ENCODE results near the gene CLEC12A.
"Not testable (repeated sequence)": the region's sequence is repeated elsewhere in the genome, so short reads cannot be mapped to it uniquely, and the experiment has no call there.

The CLEC12A gene

GRCh38 chr12:9971181-9971580, at the start of gene CLEC12A:
TSS of gene CLEC12A (plus strand) at chr12:9971409. CDS start at chr12:9971597, 188 bp downstream.
- no peak for DNase-seq

GRCh38 chr12:9922429-9922828, 48.8 kb upstream of the CLEC12A start:
- DNase-seq = no peak

GRCh38 chr12:9925705-9926393, 45.4 kb upstream of the CLEC12A start:
- DNase-seq = no peak

- no peak for DNase-seq
Measured at GRCh38 chr12:9926876-9927275, 44.3 kb upstream of the CLEC12A start.

GRCh38 chr12:9928607-9929006, 42.6 kb upstream of the CLEC12A start:
- DNase-seq = no peak

GRCh38 chr12:9931245-9931644, 40.0 kb upstream of the CLEC12A start:
- DNase-seq = no peak

GRCh38 chr12:9932270-9932669, 38.9 kb upstream of the CLEC12A start, which contains the start of gene CLEC2A:
TSS of gene CLEC2A (minus strand) at chr12:9932370. CDS start at chr12:9932329, 41 bp downstream.
- no peak for DNase-seq

GRCh38 chr12:9933958-9934357, 37.3 kb upstream of the CLEC12A start:
- no peak for DNase-seq

- DNase-seq = no peak
Measured at GRCh38 chr12:9935026-9935425, 36.2 kb upstream of the CLEC12A start.

GRCh38 chr12:9936591-9936990, 34.6 kb upstream of the CLEC12A start:
- DNase-seq = no peak

GRCh38 chr12:9940375-9940774, 30.8 kb upstream of the CLEC12A start:
- DNase-seq = no peak

- no peak for DNase-seq
Measured at GRCh38 chr12:9941838-9942237, 29.4 kb upstream of the CLEC12A start.

GRCh38 chr12:9943240-9943639, 28.0 kb upstream of the CLEC12A start:
- DNase-seq = no peak

- DNase-seq = no peak
Measured at GRCh38 chr12:9944391-9944790, 26.8 kb upstream of the CLEC12A start.

GRCh38 chr12:9947674-9948073, 23.5 kb upstream of the CLEC12A start:
- DNase-seq = no peak

- DNase-seq = no peak
Measured at GRCh38 chr12:9948606-9949296, 22.5 kb upstream of the CLEC12A start.

GRCh38 chr12:9951026-9951675, 20.1 kb upstream of the CLEC12A start:
- DNase-seq = peak in 1 of 2 donors; percentile 6

GRCh38 chr12:9952954-9953729, 18.1 kb upstream of the CLEC12A start:
- not testable (repeated sequence) for DNase-seq

GRCh38 chr12:9957834-9958233, 13.4 kb upstream of the CLEC12A start:
- DNase-seq = no peak

- no peak for DNase-seq
Measured at GRCh38 chr12:9960590-9960989, 10.6 kb upstream of the CLEC12A start.

GRCh38 chr12:9961106-9961505, 10.1 kb upstream of the CLEC12A start:
- DNase-seq = no peak

GRCh38 chr12:9961901-9962300, 9.3 kb upstream of the CLEC12A start:
- DNase-seq = no peak

GRCh38 chr12:9969673-9970072, 1.5 kb upstream of the CLEC12A start:
- no peak for DNase-seq

All from stimulated activated CD4-positive, alpha-beta T cell treated with anti-CD3 and anti-CD28 coated beads, Interleukin-2, amount 100 ng/mL, for 48 hours (primary cell).